SKM-1 treated with dmso at 0.1 percent for 144 hours (cell line): ENCODE results near the gene IRF2BP2.
"Not testable (repeated sequence)": the region's sequence is repeated elsewhere in the genome, so short reads cannot be mapped to it uniquely, and the experiment has no call there.

Source experiments
- DNase-seq: peaks from one replicate; lab custom pipeline; 2025; ENCODE audit not compliant: unreplicated experiment; lab: John Stamatoyannopoulos, UW

The IRF2BP2 gene

DNA sequence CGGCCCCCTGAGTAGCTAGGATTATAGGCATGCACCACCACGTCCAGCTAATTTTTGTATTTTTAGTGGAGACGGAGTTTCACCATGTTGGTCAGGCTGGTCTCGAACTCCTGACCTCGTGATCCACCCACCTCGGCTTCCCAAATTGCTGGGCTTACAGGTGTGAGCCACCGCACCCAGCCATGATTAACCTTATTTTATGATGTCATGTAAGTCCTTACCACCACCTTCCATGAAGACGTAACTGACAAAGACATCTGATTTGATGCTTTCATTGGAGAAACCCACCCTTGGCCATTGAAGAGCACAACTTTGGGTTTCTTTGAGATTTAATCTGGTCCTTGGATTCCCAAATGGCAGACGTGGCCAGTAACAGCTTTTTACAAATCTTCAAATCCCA lies 24.9 kb upstream of the IRF2BP2 start:
- not testable (repeated sequence) for DNase-seq

DNA sequence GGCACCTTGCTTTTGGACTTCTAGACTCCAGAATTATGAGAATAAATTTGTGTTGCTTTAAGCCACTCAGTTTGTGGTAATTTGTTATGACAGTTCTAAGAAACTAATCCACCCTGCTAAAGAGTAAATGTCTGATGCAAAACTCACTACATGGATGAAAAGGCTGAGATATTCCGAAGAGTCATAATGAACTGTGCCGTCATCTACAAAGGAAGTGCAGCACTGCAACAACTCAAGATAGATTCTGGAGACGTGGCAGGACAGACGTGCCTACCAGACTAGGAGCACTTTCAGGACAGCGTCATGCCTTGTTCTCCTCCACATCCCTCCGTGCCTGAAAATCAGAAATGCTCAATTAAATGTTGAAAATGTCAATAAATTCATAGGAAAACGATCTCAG lies 24.4 kb upstream of the IRF2BP2 start:
- no peak for DNase-seq

DNA sequence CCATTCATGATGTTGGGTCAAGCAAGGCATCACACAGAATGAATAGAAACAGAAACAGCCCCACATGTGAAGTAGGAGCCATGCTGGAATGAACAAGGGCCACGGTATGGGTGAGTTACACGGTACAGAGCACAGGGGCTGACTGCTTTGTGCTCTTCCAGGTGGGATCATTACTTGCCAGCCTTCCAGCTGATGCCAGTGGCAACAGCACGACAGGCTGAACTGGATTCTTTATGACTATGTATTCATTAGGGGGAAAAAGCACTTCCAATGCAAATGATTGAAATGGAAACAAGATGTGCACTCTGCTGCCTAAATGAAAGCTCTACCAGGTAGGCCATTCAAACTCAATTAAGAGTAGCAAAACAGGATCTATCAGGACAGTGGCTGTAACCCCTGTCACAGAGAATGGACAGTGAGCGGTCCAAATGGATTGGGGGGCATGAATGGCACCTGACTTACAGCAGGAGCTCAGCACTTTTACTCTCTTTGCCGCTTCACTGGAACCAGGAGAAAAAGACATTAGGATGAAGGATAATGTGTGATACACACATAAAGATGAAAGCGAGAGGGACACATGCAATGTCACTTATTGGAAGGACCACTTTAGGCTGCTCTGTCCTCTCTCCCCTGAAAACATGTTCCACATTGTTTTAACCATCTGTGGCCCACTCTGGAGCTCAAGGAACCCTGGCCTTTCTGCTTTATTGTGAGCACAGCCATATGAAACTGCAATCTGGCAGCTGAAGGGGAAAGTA lies 23.4 kb upstream of the IRF2BP2 start:
- no peak for DNase-seq

DNA sequence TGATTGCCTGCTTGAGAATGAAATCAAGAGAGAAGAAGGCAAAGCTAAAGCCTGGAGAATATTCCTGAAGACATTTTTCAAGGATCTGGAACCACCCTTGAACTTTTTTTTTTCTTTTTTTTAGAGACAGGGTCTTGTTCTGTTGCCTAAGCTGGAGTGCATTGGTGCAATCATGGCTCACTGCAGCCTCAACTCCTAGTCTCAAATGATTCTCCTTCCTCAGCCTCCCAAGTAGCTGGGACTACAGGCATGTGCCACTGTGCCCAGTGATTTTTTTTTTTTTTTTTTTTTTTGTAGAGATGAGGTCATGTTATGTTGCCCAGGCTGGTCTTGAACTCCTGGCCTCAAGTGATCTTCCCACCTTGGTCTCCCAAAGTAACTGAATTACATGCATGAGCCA lies 22.2 kb upstream of the IRF2BP2 start:
- DNase-seq, result no peak

DNA sequence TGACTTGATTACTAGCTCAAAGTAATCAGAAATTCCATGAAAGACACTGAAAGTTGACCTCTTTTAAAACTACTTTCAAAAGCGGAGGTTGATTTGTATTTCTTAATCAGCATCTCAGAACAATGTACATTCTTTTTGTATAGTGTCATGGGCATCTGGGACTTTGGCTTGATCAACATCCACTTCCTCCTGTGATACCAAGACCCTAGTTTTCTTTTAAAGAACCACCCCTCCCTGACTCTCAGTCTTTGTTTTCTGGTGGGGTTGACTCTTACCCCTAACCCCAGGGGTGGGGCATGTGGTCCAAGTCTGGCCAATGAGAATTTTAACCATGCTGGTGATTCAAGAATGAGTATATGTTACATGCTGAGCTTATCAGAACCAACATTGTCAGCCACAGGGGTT lies 21.7 kb upstream of the IRF2BP2 start:
- DNase-seq, result no peak

DNA sequence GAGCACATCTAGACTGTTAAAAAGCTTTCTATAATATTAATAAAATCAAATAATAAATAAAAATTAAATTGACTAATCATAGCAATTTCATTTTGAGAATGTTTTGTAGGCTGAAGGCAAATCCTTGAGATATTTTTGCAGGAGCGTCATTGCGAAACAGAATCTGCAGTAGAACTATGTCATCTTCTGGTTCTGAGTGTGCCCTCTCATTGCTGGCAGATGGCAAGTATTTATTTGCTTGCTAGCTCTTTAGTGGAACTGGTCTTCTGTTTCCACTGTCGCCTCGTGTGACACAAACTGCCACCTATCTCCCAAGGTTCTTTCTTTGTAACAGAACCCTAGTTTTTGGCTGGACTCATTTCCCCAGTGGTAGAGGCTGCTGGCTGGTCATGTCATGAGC lies 19.0 kb upstream of the IRF2BP2 start:
- DNase-seq, result no peak

DNA sequence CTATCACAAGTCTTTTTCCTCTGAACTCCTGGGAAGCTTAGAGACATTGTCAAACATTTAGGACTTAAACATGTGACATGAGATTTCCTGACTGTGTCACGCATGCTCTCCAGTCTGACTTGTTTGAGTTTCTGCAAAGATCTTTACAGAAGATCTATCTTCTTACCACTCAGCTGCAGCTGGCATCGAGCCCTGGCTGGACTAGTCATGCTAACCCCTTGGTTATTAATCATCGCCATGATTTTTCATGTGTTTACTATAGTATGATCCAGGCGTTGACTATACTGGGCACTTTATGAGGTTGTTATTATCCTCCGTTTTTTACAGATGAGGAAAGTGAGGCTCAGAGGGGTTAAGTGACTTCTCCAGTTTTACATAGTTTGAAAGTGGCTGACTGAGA lies 18.1 kb upstream of the IRF2BP2 start:
- DNase-seq, result no peak

DNA sequence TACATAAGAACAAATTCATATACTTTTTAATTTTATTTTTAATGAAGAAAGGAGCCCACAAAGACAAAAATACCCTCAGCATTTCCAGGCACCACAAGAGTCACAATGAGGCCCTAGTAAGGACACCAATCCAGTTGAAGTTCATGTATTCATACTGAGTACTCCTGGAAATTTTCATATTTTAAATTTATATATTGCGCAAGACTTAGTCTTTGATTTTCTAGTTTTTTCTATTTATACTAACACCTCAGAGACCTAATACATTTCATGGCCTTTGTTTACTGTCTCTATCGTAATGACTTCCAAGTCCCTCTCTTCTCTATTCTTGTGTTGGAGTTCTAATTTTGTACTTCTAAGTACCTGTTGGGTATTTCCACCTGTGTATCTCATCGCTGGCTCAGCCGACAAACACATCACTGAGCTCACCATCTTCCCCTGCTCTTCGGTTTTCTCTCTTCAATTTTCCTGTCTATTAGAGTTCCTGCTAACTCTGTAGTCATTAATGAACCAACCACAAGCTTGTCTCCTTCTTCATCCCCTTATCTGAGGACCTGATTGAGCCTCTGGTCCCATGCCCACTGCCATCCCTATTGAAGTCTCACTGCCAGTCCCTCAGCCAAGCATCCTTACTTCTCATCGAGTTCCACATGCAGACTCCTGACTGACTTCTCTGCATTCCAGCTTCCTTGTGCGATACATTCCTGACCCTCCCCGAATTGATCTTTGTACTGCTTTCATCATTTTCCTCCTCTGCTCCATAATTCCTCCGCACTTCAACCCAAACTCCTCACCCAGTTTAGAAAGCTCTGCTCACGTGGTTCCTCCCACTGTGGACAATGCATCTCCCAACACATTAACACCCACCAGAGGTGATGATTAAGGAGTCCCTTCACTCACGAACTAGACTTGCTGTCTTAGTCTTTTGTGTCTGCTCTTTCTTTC lies 17.3 kb upstream of the IRF2BP2 start:
- DNase-seq, result no peak

DNA sequence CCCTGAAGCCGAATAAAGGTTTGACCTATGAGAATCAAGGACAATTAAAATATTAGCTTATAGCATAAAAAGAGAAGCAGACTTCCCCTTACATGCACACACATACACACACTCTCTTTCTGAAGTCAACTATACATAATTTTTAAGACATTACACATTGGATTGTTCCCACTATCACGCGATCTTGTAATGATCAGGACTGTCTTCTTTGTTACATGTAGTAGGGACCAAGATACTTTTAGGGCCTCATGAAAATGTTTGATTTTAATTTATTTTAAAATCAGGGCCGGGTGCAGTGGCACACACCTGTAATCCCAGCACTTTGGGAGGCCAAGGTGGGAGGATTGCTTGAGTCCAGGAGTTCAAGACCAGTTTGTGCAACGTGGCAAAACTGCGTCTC lies 16.4 kb upstream of the IRF2BP2 start:
- no peak for DNase-seq

DNA sequence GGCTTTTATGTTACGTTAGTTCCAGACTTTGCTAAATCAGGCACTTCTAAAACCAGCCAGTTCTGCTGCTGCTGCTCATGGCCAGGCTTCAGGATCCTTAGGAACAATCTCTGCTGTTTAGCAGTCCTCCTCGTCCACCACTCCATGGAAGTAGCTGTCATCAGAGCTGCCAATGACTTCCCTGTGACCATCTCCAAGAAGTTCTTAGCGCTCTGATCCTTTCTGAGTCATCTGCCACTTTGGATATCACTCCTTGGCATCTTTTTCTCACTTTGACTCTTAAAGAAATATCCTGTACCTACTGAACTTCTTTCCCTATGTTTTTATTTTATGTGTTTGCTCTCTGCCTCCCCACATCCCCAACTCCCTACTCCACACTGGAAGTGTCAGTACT lies 14.7 kb upstream of the IRF2BP2 start:
- no peak for DNase-seq

DNA sequence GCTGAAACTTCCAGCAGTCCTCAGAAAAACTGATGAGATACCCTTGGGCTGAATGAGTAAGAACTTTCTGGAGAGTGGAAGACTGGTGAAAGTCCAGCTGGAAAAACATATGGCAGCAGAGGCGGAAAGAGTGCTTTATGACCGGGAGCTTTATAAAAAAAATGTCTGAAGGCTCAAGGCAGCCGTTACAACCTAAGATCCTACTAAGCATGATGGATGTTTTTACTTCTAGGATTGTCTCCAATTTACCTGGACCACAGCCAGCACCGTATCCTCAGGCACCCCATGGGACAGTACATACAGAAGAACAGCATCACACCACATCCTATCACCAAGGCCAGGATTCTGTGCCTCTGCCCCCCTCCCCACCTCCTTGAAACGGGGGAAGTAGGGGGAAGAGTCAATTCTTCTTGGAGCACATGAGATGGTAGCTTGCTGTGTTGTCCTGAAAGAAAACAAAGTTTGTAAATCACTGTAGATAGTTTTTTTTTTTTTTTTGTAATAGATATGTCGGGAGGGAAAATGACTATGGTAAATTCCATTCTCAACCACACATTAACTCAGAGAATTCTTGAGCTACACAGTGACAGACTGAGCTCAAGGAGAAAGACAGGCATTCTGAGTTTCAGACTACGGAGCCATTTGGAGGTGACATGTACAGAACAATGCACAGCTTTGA lies 11.8 kb upstream of the IRF2BP2 start:
- no peak for DNase-seq

DNA sequence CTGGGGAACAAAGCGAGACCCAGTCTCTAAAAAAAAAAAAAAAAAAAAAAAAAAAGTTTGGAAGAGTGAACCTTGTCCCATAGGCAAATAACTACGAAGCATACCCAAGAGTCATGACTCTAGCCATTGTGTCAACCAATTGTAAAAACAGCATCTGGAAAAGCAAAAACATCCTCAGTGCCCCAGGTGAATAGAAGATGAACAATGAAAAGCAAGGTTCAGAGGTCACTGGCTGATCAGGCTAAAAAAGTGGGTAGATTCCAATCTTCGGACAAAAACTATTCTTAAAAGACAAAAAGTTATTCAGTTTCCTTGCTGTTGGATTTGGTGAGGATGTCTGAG lies 11.1 kb upstream of the IRF2BP2 start:
- DNase-seq, result no peak

DNA sequence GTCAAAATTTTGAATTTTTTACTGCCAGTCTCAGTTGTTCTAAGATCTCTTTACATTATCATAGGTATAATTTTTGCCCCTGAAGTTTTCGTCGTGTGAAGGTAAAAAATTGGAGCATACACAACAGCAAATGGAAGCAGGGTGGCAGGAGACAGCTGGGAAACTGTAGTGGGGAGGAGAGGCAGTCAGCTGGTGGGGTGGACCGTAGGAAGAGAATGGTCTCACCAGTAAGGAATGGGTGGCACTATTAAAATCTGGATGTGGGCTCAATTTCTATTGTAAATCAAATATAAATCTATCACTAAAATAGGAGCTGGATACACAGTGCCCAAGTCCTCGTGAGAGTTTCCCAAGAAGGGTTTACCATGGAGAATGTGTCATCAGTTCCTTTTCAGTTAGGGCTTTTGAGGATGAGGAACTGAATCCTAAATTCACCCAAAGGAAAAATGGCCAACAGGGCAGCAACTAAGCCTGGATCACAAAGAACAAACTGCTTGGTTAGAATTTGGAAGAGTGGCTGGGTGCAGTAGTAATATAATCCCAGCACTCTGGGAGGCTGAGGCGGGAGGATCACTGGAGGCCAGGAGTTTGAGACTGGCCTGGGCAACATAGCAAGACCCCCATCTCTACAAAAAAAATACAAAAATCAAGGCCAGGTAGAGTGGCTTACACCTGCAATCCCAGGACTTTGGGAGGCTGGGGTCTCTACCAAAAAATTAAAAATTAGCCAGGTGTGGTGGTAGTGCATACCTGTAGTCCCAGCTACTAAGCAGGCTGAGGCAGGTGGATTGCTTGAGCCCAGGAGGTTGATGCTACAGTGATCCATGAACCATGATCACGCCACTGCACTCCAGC lies 10.5 kb upstream of the IRF2BP2 start:
- DNase-seq, result no peak

DNA sequence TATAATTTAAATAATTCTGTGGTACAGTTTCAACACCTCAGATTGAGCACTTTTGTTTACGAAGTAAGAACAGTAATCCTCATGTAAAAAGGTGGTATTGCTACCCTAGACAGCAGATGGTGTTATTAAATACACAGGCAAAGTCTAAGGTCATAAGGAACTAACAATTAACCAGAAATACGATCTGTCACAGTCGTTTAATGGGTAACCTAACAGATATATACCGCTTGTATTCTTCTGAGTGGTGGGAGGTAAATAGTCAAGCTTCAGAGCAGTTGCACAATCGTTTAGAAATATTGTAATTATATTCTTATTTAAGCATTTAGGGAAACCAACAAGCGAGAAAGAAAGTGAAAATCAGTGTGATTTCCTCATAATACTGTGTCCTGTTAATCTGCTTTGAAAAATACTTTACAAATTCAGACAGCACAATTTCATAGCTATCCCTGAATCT lies 9.8 kb upstream of the IRF2BP2 start:
- DNase-seq, result no peak

DNA sequence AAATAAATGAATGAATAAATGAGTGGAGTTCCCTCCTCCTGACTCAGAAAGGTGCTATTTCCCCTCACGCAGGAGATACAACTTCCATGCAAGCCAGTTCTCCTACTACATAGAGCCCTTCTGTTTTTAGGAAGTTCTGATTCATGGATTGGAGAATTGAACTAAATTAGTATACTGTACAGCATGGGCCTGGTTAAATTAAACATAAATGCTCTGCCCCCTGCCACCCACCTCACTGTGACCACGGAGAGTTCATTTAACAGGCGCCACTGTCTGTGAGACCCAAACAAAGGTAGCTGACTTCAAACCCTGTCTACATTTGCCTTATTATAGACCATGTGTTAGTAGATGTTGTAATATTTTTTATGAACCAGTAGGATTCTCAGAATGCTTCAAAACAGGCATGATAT lies 9.1 kb upstream of the IRF2BP2 start:
- DNase-seq, result no peak

DNA sequence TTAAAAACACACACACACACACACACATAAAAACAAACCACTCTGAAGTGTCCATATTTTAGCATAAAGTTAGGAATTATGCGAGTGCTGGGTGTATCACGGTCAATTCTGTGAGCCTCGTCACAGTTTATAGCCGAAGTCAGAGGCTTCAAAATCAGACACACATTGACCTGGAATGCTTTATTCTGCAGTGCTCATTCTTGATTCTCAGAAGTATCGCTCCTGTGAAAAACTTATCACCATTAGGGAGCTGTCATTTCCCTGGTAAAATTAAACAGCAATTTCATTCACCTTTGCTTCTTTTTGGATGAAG lies 8.7 kb upstream of the IRF2BP2 start:
- no peak for DNase-seq

DNA sequence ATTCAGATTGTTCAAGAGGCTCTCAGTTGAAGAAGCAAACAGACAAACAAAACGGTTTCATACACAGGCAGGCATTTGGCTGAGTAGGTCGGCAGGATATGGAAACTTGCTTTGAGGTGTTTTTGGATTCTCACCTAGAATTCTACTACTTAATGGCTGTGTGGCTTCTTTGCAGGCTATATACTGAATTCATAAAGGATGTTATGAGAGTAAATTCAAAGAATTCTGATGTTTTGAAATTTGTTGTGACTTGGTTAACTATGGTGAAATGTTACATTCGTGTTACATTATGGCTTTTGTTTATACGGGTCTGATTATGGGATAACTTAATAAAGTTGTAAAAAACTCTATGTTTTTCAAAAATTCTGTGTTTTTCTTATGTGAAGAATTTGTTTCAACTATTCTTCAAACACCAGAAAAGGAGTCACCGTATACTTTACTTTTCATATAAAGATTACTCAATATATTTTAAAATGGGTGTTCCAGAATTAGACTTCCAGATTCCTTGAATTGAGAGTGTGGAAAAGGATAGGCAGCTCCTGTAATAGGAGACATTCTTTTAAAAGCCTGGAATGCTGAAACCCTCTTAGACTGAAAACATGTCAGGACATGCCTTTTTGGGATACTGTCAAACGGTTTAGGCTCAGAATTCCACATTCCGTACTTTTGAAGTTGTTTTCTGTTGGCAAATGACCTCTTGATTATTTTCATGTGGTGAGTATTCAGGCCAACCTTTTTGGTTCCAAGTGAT lies 8.2 kb upstream of the IRF2BP2 start:
- no peak for DNase-seq

DNA sequence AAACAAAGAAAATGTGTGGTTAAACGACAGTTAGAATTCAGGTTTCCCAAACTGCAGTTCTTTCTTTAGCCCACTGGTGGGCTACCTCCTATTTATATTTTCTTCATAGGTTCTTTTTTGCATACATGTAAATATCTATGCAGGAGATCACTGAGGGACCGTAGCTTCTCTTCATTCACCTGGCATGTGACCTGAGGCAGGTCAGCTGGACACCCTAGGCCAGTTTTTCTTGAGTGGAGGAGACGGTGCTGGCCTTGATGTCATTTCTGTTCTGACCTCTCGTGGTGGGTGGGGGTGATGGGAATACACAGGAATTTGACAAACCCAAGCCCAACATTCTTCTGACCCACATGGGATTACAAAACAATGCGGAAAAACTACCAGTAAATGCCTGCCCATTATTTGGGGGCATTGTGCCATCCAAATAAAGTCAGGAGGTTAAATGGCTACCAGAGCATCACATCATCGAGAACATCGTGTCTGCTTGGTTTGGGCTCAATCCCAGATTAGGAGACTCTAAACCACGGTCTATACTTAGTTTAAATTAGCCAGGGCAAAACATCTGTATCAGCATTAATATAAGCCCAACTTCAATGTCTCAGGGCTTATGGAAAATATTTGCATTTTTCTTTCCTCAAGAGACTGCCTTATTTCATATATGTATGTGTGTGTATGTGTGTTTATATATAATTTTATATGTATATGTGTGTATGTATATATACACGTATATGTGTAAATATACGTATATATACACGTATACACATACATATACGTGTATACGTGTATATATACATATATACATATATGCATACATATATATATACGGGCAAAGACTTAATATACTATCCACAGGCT lies 7.4 kb upstream of the IRF2BP2 start:
- no peak for DNase-seq

DNA sequence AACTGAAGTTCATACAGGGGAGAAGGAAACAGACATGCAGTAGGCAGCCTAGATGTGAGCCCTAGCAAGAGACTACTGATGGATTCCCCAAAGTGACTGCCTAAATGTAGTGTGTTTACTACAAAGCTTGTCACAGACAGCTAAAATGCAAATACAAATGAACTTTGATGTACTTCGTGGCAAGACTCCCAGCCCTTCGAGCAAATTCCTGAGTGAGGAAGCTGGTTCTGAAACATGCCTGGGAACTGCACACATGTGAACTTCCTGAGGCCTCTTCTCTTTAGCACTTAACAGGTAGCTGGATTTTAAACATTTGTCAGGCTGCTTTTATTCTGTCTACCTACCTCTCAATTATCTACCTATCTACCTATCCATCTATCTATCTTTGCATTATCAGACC lies 6.7 kb upstream of the IRF2BP2 start:
- DNase-seq, result no peak
